ENCODE data around the gene DNAH7. TPM values are rescaled to one million over a fixed set of nuclear protein-coding genes. Genes with fewer than 3 reads are reported as not detected.

Gene DNAH7
- total RNA-seq, 4 donors from 2014 or later: 0.05 to 0.07 (median 0.05) TPM; not detected in 1

- intact Hi-C loops (cut with DNase I; ENCODE audit: low total_unique reads): no loop called here
- no peaks in the 10 kb centered on the region for H3K36me3 ChIP-seq
- no peak for DNase-seq
- H3K4me1 ChIP-seq: no peaks in the 10 kb centered on the region
- ATAC-seq: no peak
- no peaks in the 10 kb centered on the region for H3K27me3 ChIP-seq
- H3K9me3 ChIP-seq: no peaks in the 10 kb centered on the region
- no peak overlapping the region for H3K27ac ChIP-seq
- in situ Hi-C loops (cut with MboI; ENCODE audit: low sequenced_read_pairs in 4 of 4): no loop called here
- H3K4me3 ChIP-seq: no peak overlapping the region
- TF ChIP-seq CTCF (IDR thresholded peaks at IDR 0.05 in 4 of 5, conservative IDR thresholded peaks at IDR 0.05 in 1 of 5): no peak
- no peak for TF ChIP-seq POLR2A (IDR thresholded peaks at IDR 0.05)
Observed at GRCh38 chr2:195815083-195815482, 253.6 kb downstream of the DNAH7 start.

- in situ Hi-C loops (cut with MboI; ENCODE audit: low sequenced_read_pairs in 4 of 4) (no loop called here), intact Hi-C loops (cut with DNase I; ENCODE audit: low total_unique reads) (no loop called here)
- TF ChIP-seq POLR2A (IDR thresholded peaks at IDR 0.05) (no peak), CTCF (IDR thresholded peaks at IDR 0.05 in 4 of 5, conservative IDR thresholded peaks at IDR 0.05 in 1 of 5) (no peak)
- no peaks in the 10 kb centered on the region for H3K36me3 ChIP-seq
- no peaks in the 10 kb centered on the region for H3K27me3 ChIP-seq
- ATAC-seq: no peak
- no peak overlapping the region for H3K4me3 ChIP-seq
- no peak overlapping the region for H3K27ac ChIP-seq
- no peak for DNase-seq
- H3K9me3 ChIP-seq: no peaks in the 10 kb centered on the region
- no peaks in the 10 kb centered on the region for H3K4me1 ChIP-seq
Observed at GRCh38 chr2:195813421-195813820, 255.2 kb downstream of the DNAH7 start.

GRCh38 chr2:195810340-195811098, 258.1 kb downstream of the DNAH7 start:
- intact Hi-C loops (cut with DNase I; ENCODE audit: low total_unique reads) (no loop called here), in situ Hi-C loops (cut with MboI; ENCODE audit: low sequenced_read_pairs in 4 of 4) (no loop called here)
- H3K27me3 ChIP-seq: no peaks in the 10 kb centered on the region
- H3K36me3 ChIP-seq: no peaks in the 10 kb centered on the region
- ATAC-seq (no peak), DNase-seq (no peak)
- H3K4me3 ChIP-seq: no peak overlapping the region
- H3K9me3 ChIP-seq: no peaks in the 10 kb centered on the region
- H3K27ac ChIP-seq: no peak overlapping the region
- no peaks in the 10 kb centered on the region for H3K4me1 ChIP-seq
- TF ChIP-seq POLR2A (IDR thresholded peaks at IDR 0.05) (no peak), CTCF (IDR thresholded peaks at IDR 0.05 in 4 of 5, conservative IDR thresholded peaks at IDR 0.05 in 1 of 5) (no peak)

DNA sequence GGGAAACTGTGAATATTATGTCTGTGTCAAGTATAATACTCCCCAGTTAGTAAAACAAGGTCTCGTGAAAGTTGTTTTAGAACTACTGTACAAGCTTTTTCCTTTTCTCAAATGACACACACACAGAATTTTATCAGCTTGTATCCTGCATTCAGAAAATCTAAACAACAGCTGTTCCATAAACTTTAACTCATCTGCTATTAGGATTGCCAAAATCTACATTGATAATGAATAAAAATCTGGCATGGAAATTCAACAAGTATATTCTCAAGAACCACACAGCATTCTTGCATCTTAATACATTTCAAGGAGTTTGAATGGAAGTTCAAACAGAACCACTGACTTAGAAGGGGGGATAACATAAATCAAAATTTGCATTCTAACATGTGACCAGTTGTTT, 260.4 kb downstream of the DNAH7 start:
- no peak overlapping the region for H3K4me3 ChIP-seq
- TF ChIP-seq CTCF (IDR thresholded peaks at IDR 0.05 in 4 of 5, conservative IDR thresholded peaks at IDR 0.05 in 1 of 5) (no peak), POLR2A (IDR thresholded peaks at IDR 0.05) (no peak)
- intact Hi-C loops (cut with DNase I; ENCODE audit: low total_unique reads): no loop called here
- in situ Hi-C loops (cut with MboI; ENCODE audit: low sequenced_read_pairs in 4 of 4): no loop called here
- no peak overlapping the region for H3K27ac ChIP-seq
- H3K27me3 ChIP-seq: no peaks in the 10 kb centered on the region
- ATAC-seq: no peak
- no peaks in the 10 kb centered on the region for H3K36me3 ChIP-seq
- no peaks in the 10 kb centered on the region for H3K4me1 ChIP-seq
- no peaks in the 10 kb centered on the region for H3K9me3 ChIP-seq
- no peak for DNase-seq

Measured in gastrocnemius medialis (tissue), 4 donors.